Trophoblast cell (in vitro differentiated cells and primary cell): ENCODE measurements around the gene SPTBN2.

Source experiments
- DNase-seq, 2 donors: peaks; one replicate each; pipeline ENCODE4 v3.0.0-alpha.2; 2016
- H2AFZ ChIP-seq: 2 replicates; pipeline ENCODE4 v1.6.1; 2013; ENCODE audit warnings: low read length, moderate library complexity, mild to moderate bottlenecking; ENCODE audit not compliant: insufficient read depth, poor library complexity
- H2AK5ac ChIP-seq: 2 replicates; pipeline ENCODE4 v1.6.1; 2013; ENCODE audit warnings: mild to moderate bottlenecking, low read length
- H2BK120ac ChIP-seq: 2 replicates; pipeline ENCODE4 v1.6.1; 2013; ENCODE audit warnings: low read length, mild to moderate bottlenecking, moderate library complexity; ENCODE audit not compliant: insufficient read depth, poor library complexity
- H2BK12ac ChIP-seq: 2 replicates; pipeline ENCODE4 v1.6.1; 2013; ENCODE audit warnings: mild to moderate bottlenecking, low read length, moderate library complexity
- H2BK5ac ChIP-seq: 2 replicates; pipeline ENCODE4 v1.6.1; 2013; ENCODE audit warnings: low read length, low read depth, moderate library complexity, mild to moderate bottlenecking; ENCODE audit not compliant: poor library complexity
- H3K14ac ChIP-seq: 2 replicates; pipeline ENCODE4 v1.6.1; 2013; ENCODE audit warnings: mild to moderate bottlenecking, low read length
- H3K18ac ChIP-seq: 2 replicates; pipeline ENCODE4 v1.6.1; 2013; ENCODE audit warnings: mild to moderate bottlenecking, low read length
- H3K23ac ChIP-seq: 2 replicates; pipeline ENCODE4 v1.6.1; 2013; ENCODE audit warnings: low read length
- H3K27ac ChIP-seq: 2 replicates; pipeline ENCODE4 v1.5.1; 2013; ENCODE audit warnings: low read depth, mild to moderate bottlenecking, inconsistent platforms, low read length, moderate library complexity
- H3K27me3 ChIP-seq: 2 replicates; pipeline ENCODE4 v1.6.1; 2013; ENCODE audit warnings: inconsistent platforms, mild to moderate bottlenecking, low read length, moderate library complexity; ENCODE audit not compliant: insufficient read depth
- H3K36me3 ChIP-seq, 2 experiments: 1 replicate in 1 of 2; 2 replicates in 1 of 2; pipeline ENCODE4 v1.6.1; 2013; ENCODE audit warnings: low read length in 2 of 2, mild to moderate bottlenecking in 2 of 2, moderate library complexity in 1 of 2; ENCODE audit not compliant: insufficient read depth in 2 of 2, control insufficient read depth in 1 of 2
- H3K4ac ChIP-seq: 2 replicates; pipeline ENCODE4 v1.6.1; 2013; ENCODE audit warnings: low read depth, mild to moderate bottlenecking, low read length, moderate library complexity
- H3K4me1 ChIP-seq, 2 experiments: 1 replicate in 1 of 2; 2 replicates in 1 of 2; pipeline ENCODE4 v1.6.1; 2013; ENCODE audit warnings: low read length in 2 of 2, mild to moderate bottlenecking in 2 of 2, moderate library complexity in 1 of 2; ENCODE audit not compliant: insufficient read depth in 2 of 2, control insufficient read depth in 1 of 2
- H3K4me2 ChIP-seq: 2 replicates; pipeline ENCODE4 v1.6.1; 2013; ENCODE audit warnings: inconsistent platforms, mild to moderate bottlenecking, low read length, moderate library complexity
- H3K4me3 ChIP-seq: 2 replicates; pipeline ENCODE4 v1.5.1; 2013; ENCODE audit warnings: mild to moderate bottlenecking, low read depth, low read length, inconsistent platforms
- H3K79me1 ChIP-seq: one replicate; pipeline ENCODE4 v1.6.1; 2013; ENCODE audit warnings: low read length
- H3K79me2 ChIP-seq: 2 replicates; pipeline ENCODE4 v1.6.1; 2013; ENCODE audit warnings: low read length, mild to moderate bottlenecking; ENCODE audit not compliant: control insufficient read depth, insufficient read depth, poor library complexity
- H3K9ac ChIP-seq: 2 replicates; pipeline ENCODE4 v1.6.1; 2013; ENCODE audit warnings: mild to moderate bottlenecking, low read length
- H3K9me3 ChIP-seq: 2 replicates; pipeline ENCODE4 v1.6.1; 2013; ENCODE audit warnings: low read depth, mild to moderate bottlenecking, control low read depth, inconsistent platforms, low read length; ENCODE audit not compliant: insufficient read depth
- H4K12ac ChIP-seq: 2 replicates; pipeline ENCODE4 v1.6.1; 2013; ENCODE audit warnings: low read depth, mild to moderate bottlenecking, low read length, moderate library complexity
- H4K8ac ChIP-seq: 2 replicates; pipeline ENCODE4 v1.6.1; 2013; ENCODE audit warnings: low read depth, mild to moderate bottlenecking, low read length, moderate library complexity
- H4K91ac ChIP-seq: one replicate; pipeline ENCODE4 v1.6.1; 2013; ENCODE audit warnings: low read depth, mild to moderate bottlenecking, low read length, moderate library complexity
- WGBS: extraction: QIAGEN DNeasy Blood & Tissue Kit; methylation state at CpG from one replicate; pipeline ENCODE4 v1.1.7; 2013; ENCODE audit warnings: missing lambda C conversion rate; ENCODE audit not compliant: insufficient read length, insufficient coverage; ENCODE audit errors: extremely low coverage; 5-methylcytosine and 5-hydroxymethylcytosine counted together

SPTBN2 gene

DNA sequence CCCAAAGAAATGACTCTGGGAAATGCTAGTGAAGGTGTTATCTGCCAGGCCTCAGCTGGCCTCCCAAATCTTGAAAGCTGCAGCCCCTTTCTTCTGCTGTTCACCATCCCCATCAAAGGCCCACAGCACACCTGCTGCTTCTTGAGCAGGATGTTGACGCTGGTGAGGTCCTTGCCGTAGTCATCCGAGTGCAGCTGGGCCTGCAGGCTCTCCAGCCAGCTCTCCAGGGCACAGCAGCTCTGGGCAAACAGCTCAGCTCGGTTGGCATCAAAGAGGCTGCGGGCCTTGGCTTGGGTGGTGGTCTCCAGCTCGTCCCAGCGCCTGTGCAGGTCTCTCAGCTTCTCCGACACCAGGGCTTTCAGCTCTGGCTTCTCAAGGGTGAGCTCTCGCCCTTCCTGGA is 32.9 kb downstream of the SPTBN2 start:
- Histone ChIP-seq H3K27me3 (no peaks in the 10 kb centered on the region), H4K91ac (no peak overlapping the region), H3K36me3 (peaks cover 21 to 39% of the 10 kb centered on the region in 2 experiments), H2AK5ac (no peak overlapping the region), H3K4me1 (no peaks in the 10 kb centered on the region), H3K9me3 (peaks cover 4% of the 10 kb centered on the region), H3K23ac (no peak overlapping the region), H3K79me2 (no peaks in the 10 kb centered on the region), H3K4ac (no peak overlapping the region), H3K4me2 (no peak overlapping the region), H3K18ac (no peak overlapping the region), H3K4me3 (no peak overlapping the region), H3K79me1 (no peaks in the 10 kb centered on the region), H4K8ac (no peak overlapping the region), H4K12ac (no peak overlapping the region), H2BK12ac (no peak overlapping the region), H2AFZ (no peak overlapping the region), H3K9ac (no peak overlapping the region), H2BK5ac (no peak overlapping the region), H3K27ac (no peak overlapping the region), H3K14ac (no peak overlapping the region), H2BK120ac (no peak overlapping the region)
- WGBS, result no CpG with 5 or more reads among the region's 9 CpGs
- DNase-seq, result no peak

- Histone ChIP-seq H3K4me1 (no peaks in the 10 kb centered on the region), H2BK12ac (no peak overlapping the region), H3K4me3 (no peak overlapping the region), H3K14ac (no peak overlapping the region), H3K36me3 (peaks cover 12 to 33% of the 10 kb centered on the region in 2 experiments), H2AK5ac (no peak overlapping the region), H3K79me1 (no peaks in the 10 kb centered on the region), H3K27me3 (no peaks in the 10 kb centered on the region), H3K4me2 (no peak overlapping the region), H3K27ac (no peak overlapping the region), H3K23ac (no peak overlapping the region), H4K8ac (no peak overlapping the region), H2AFZ (no peak overlapping the region), H2BK5ac (no peak overlapping the region), H3K9me3 (peaks cover 4% of the 10 kb centered on the region), H2BK120ac (no peak overlapping the region), H4K91ac (no peak overlapping the region), H3K9ac (no peak overlapping the region), H3K18ac (no peak overlapping the region), H4K12ac (peak overlapping the region; percentile 43), H3K79me2 (no peaks in the 10 kb centered on the region), H3K4ac (no peak overlapping the region)
- DNase-seq, result peak; percentile 96 to 100
- WGBS, result no CpG with 5 or more reads among the region's 6 CpGs
Observed at GRCh38 chr11:66694732-66695207, 34.2 kb downstream of the SPTBN2 start.

GRCh38 chr11:66694056-66694410 is 35.0 kb downstream of the SPTBN2 start:
- Histone ChIP-seq H3K9me3 (peaks cover 2% of the 10 kb centered on the region), H3K23ac (no peak overlapping the region), H3K4ac (no peak overlapping the region), H3K4me3 (no peak overlapping the region), H3K4me1 (no peaks in the 10 kb centered on the region), H3K14ac (no peak overlapping the region), H3K18ac (no peak overlapping the region), H3K27me3 (no peaks in the 10 kb centered on the region), H3K79me1 (no peaks in the 10 kb centered on the region), H3K27ac (no peak overlapping the region), H3K36me3 (peaks cover 9 to 33% of the 10 kb centered on the region in 2 experiments), H2BK12ac (no peak overlapping the region), H2BK5ac (no peak overlapping the region), H2AK5ac (no peak overlapping the region), H3K79me2 (no peaks in the 10 kb centered on the region), H2BK120ac (no peak overlapping the region), H3K9ac (no peak overlapping the region), H2AFZ (no peak overlapping the region), H4K91ac (no peak overlapping the region), H3K4me2 (no peak overlapping the region), H4K8ac (no peak overlapping the region), H4K12ac (no peak overlapping the region)
- WGBS, result no CpG with 5 or more reads among the region's 13 CpGs
- DNase-seq, result no peak

DNA sequence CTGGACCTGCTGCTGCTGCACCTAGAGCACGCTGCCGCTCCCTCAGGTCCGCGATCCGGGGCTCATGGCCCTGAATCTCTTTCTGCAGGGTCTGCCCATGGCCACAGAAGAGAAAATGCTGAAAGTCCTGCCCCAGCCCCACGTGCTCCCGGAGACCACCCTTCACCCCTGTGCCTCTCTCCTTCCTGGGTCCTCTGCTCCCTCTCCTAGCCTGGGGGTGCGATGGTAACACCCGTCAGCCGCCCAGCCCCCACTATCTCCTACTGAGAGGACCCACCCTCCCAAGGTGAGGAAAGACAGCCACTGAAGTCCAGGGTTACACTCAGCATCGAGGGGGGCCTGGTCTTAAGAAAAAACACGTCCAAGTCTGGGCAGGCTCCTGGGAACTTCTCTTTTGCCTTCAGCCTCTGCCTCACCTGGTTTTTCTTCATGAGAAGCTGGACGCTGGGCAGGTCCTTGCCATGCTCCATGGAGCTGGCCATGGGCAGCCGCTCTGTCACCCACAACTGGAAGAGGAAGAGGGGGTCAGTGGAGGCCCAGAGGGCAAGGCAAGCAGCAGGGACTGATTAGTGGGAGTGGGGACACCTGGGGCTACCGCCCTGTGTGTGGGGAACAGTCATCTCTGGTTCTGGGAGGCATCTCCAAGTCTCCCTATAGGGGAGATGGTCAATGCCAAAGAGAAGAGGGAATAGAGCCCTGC is 35.5 kb downstream of the SPTBN2 start:
- no CpG with 5 or more reads among the region's 15 CpGs for WGBS
- no peak overlapping the region for H4K8ac ChIP-seq

More for the DNA sequence above, 35.5 kb downstream of the SPTBN2 start:
- Histone ChIP-seq H3K9ac (no peak overlapping the region), H4K91ac (no peak overlapping the region), H3K79me1 (no peaks in the 10 kb centered on the region), H3K27ac (no peak overlapping the region), H3K4me1 (no peaks in the 10 kb centered on the region), H3K4me2 (no peak overlapping the region), H3K27me3 (no peaks in the 10 kb centered on the region), H3K18ac (no peak overlapping the region), H4K12ac (no peak overlapping the region), H3K79me2 (no peaks in the 10 kb centered on the region), H3K9me3 (peaks cover 2% of the 10 kb centered on the region), H3K23ac (no peak overlapping the region), H2AK5ac (no peak overlapping the region), H3K14ac (no peak overlapping the region), H3K4me3 (no peak overlapping the region), H2AFZ (no peak overlapping the region), H3K4ac (no peak overlapping the region), H3K36me3 (peaks cover 7 to 32% of the 10 kb centered on the region in 2 experiments), H2BK12ac (no peak overlapping the region), H2BK120ac (no peak overlapping the region), H2BK5ac (no peak overlapping the region)
- no peak for DNase-seq
